GM21825 (cell line): ENCODE data around the gene LIMS1.
A peak's percentile ranks its signal among the peaks of the same experiment; 100 is the strongest.
"Not testable (repeated sequence)": the region's sequence is repeated elsewhere in the genome, so short reads cannot be mapped to it uniquely, and the experiment has no call there.

Source experiments
- ATAC-seq: cut with Tn5 transposase; IDR thresholded peaks from one replicate; pipeline ENCODE4 v1.9.1; 2021; ENCODE audit warnings: mild to moderate bottlenecking, moderate library complexity; ENCODE audit not compliant: unreplicated experiment

LIMS1 gene

DNA sequence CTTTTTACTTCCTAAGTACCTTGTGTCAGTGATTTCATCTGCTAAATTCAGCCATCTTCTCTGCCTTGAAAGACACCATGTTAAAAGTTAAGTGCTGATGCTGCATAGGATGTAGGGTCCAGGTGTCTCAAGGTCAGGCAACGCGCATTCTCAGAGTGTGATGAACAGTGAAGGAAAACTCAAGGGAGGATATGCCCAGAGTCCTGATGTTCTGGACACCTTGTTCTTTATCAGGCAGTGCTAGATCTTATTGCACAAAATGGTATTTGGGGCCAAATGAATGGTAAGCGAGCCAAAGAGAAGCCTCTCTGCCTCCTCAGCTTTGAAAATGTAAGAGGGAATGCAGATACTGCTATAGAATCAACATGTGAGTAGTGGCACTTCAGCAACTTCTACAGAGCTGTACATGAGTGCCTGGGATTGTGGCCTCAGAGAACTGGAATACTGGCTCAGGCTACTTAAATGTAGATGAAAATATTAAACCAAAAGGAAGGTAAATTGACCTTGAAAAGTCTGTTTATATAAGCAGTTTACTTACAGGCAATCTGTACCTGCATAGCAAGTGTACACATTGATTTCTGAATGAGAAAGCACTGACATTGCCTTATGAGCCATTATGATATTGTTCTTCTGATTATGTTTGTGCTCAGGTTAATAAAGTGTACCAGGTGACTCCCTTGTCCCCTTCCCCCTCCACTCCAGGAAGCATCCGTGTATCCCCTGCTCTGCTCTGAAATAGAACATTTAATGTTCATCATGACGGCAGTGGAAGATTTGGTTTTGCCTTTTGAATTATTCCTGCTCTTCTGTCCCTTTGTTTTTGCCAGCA, 98.3 kb downstream of the LIMS1 start:
- no peak for ATAC-seq

DNA sequence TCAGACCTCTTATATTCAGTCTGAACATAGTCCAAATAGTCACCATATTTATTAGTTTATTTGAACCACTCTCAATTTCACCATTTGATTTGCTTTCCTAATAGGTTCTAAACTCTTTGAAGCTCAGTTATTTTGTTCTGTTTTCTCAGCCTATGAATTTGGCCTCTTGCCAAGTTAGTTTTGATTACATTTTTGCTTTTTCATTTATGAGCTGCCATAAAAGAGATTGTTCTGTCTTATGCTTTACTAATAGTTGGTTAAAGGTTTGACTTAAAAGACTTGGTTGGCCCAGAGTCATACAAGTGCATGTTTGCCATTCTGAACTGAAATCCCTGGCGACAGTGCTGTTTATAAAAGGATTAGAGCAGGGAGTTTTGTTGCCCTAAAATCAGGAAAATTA, 99.1 kb downstream of the LIMS1 start:
- no peak for ATAC-seq

DNA sequence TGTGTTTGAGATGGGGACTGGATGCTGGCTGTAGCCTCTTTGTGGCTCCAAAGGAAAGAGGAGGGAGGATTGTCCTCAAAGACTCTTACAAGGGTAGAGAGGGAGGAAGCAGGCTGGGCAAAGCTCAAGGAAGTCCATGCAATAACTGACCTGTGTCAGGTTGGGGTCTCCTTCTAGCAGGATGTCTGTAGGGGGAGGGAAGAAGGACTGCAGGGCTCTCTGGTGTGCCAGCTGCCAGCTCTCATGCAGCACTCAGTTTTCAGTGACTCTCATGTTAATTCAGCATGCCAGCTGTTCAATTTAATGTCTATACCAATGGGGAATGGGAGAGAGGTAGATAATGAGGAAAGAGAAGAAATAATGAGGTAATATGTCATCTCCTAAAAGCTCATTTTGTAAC, 99.7 kb downstream of the LIMS1 start:
- no peak for ATAC-seq

DNA sequence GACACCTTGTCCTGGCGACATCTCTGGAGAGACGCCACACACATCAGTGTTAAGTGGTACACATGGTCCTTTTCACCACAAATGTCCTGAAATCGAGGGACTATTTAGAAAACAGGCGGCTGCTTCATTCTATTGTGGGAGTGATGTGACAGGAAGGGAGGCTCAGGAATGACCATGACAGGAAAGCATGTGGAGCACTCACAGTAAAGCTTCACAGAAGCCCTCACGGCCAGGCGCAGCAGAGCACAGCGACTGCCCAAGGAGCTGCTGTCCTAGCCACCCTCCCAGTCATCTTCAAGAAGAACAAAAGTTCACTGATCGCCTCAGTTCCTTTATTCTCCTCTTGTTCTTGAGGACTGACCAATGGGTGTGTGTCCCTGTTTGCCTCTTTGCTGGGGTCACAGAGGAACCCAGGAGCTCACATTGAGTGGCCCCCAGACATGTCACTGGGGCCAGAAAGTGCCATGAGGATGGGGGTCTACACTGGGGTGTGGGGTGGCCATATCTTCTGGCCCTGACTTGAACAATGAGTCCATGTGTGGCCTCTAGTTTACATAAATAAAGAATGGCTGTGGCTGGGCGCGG, 100.4 kb downstream of the LIMS1 start:
- ATAC-seq: no peak

DNA sequence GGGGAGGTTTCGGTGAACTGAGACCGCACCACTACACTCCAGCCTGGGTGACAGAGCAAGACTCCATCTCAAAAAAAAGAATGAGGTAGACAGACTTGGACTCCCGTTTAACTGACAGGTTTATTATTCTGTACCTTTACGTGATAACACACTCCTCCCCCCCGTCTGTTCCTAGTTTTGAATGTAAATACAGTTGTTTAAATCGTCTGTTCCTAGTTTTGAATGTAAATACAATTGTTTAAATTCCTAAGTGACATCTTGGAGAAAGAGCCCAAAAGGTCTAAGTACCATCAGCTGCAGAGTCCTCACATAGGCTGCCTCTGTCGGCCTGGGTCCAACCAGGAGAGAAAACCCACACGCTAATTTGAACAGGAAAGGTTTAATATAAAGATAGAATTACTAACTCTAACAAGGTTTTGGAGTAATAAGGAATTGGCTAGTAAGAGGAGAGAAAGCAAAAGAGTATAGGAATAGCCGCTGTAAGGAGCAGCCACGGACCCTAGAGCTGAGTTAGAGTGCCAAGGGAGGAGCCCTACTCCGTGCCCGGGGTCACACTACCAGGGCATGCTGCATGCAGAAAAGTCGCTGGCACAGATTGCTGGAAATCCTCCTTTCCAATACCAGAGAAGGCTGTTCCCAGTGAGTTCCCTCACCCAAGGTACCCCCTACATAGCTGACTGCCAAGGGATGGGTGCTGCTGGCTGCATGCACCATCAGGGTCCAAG, 101.5 kb downstream of the LIMS1 start:
- ATAC-seq: no peak

DNA sequence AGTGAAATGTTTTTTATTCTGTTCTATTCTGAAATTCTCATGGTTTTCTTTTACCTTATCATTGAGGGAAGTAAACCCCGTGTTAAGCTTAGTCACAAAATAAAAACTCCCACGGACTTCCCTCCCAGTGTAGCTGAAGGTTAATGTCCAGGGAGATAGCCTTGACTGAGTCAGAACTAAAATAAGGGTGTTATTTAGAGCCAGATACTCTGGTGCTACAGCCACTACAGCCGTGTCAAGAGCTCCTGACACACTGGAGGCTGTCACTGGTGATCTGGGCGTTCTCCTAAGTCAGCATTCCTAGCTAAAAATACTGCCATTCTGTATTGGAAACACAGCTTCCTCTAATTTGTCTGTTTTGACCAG, 103.0 kb downstream of the LIMS1 start:
- no peak for ATAC-seq

DNA sequence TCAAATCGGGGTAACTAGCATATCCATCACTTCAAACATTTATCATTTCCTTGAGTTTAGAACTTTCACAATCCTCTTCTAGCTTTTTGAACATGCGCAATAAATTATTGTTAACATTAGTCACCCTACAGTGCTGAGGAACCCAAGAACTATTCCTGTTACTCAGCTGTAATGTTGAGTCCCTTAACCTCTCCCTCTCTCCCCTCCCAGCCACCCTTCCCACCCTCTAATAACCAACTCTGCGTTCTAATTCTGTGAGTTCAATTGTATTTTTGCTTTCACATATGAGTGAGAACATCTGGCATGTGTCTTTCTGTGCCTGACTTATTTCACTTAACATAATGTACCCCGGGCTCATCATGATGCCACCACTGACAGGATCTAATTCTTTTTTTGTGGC, 106.5 kb downstream of the LIMS1 start:
- ATAC-seq: no peak

DNA sequence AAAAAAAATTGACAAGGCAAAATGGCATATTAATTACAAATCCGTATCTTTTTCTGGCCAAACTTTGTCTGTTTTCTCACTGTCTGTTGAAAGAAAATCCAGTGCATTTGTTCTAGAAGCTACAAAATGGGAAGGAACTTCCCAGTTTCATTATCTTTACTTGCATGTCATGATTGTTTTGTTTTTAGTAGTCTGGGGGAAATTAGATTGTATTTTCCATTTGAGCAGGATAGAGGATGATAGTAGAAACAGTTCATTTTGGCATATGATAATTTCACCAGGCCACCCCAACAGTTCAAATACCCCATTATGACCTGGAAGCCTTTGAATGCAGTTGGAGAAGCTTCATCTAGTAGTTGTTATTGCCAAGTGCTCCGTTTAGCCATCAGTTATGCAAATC, 107.5 kb downstream of the LIMS1 start:
- ATAC-seq: no peak

DNA sequence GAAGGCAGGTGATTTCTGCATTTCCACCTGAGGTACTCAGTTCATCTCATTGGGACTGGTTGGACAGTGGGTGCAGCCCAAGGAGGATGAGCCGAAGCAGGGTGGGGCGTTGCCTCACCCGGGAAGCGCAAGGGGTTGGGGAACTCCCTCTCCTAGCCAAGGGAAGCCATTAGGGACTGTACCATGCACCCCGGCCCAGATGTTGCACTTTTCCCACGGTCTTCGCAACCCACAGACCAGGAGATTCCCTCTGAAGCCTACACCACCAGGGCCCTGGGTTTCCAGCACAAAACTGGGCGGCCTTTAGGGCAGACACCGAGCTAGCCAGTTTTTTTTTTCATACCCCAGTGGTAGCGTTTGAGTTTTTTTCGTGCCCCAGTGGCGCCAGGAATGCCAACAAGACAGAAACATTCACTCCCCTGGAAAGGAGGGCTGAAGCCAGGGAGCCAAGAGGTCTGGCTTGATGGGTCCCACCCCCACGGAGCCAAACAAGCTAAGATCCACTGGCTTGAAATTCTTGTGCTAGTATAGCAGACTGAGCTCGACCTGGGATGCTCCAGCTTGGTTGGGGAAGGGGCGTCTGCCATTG, 109.1 kb downstream of the LIMS1 start:
- no peak for ATAC-seq

DNA sequence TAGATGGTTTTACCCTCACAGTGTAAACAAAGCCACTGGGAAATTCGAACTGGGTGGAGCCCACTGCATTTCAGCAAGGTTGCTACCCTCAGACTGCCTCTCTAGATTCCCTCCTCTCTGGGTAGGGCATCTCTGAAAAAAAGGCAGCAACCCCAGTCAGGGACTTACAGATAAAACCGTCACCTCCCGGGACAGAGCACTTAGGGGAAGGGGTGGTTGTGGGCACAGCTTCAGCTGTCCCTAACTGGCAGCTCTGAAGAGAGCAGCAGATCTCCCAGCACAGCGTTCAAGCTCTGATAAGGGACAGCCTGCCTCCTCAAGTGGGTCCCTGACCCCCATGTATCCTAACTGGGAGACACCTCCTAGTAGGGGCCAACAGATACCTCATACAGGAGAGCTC, 109.6 kb downstream of the LIMS1 start:
- ATAC-seq: not testable (repeated sequence)

DNA sequence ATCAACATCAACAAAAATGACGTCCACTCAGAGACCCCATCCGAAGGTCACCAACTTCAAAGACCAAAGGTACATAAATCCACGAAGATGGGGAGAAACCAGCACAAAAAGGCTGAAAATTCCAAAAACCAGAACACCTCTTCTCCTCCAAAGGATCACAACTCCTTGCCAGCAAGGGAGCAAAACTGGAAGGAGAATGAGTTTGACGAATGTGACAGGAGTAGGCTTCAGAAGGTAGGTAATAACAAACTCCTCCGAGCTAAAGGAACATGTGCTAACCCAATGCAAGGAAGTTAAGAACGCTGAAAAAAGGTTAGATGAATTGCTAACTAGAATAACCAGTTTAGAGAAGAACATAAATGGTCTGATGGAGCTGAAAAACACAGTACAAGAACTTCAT, 110.2 kb downstream of the LIMS1 start:
- ATAC-seq: not testable (repeated sequence)

DNA sequence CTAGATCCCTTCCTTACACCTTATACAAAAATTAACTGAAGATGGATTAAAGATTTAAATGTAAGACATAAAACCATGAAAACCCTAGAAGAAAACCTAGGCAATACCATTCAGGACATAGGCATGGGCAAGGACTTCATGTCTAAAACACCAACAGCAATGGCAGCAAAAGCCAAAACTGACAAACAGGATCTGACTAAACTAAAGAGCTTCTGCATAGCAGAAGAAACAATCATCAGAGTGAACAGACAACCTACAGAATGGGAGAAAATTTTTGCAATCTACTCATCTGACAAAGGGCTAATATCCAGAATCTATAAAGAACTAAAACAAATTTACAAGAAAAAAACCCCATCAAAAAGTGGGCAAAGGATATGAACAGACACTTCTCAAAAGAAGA, 114.5 kb downstream of the LIMS1 start:
- ATAC-seq: not testable (repeated sequence)

DNA sequence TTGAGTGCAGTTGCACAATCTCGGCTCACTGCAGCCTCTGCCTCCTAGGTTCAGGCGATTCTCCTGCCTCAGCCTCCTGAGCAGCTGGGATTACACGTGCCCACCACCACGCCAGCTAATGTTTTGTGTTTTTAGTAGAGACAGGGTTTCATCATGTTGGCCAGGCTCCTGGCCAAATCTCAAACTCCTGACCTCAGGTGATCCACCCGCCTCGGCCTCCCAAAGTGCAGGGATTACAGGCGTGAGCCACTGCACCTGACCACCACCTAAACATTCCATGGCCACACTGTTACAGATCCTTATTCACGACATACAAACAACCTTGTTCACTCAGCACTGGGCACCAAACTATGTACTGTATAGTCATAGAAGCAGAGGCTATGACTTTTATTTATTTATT, 116.2 kb downstream of the LIMS1 start:
- ATAC-seq: not testable (repeated sequence)

DNA sequence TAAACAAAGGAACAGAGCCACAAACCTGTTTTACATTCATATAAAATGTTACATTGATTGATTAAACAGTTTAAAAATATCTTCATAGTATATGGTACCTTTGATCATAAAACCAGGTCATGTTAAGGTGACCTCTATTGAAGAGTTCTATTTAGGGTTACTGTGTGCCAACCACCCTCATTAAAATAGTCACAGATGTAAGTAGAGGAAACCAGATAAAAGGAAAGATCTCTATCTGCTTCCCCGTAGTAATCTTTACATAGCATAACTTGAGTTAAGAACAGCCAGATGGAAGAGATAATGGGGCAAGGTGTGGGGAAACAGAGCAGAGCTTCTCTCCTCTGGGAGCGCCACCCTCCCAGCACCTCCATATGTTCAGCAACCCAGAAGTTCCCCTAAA, 117.2 kb downstream of the LIMS1 start:
- not testable (repeated sequence) for ATAC-seq

DNA sequence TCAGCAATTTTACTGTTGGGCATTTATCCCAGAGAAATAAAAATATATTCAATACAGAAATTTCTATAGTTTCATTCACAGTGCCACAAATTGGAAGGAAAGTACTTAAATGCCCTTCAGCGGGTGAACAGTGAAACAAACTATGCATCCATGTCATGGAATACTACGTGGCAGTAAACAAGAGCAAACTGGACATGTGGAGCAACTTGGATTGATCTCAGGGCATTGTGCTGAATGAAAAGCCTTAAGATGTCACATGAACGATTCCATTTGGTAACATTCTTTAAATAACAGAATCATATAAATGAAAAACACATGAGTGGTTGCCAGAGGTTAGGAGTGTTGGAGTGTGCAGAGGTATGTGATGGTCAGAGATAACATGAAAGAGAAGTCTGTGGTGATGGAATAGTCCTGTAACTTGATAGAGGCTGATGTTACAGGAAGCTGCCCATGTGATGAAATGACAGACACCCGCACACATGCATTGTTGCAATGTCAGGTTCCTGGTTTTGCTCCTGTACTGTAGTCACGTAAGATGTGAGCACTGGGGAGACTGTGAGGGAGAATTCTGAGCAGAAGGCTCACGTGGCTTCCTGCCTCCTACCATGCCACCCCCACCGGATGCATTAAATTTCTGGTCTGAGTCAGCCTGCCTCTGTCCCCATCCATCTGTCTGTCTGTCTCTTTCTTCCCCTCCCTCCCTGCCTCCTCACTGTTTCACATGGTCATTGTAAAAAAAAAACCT, 118.1 kb downstream of the LIMS1 start:
- ATAC-seq: peak; percentile 94

DNA sequence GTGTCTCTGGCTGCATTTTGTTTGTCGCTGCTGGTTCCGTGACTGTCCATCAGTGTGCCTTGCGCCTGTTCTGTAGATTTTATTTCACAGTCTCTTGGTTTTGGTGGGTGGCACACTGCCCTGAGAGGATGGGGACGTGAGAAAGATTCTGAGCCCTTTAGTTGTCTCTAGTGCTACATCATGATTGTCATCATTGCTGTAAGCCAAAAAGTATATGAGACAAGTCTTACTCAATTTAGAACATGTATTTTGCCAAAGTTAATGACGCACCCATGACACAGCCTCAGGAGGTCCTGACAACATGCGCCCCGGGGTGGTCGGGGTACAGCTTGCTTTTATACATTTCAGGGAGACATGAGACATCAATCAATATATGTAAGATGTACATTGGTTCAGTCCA, 119.2 kb downstream of the LIMS1 start:
- not testable (repeated sequence) for ATAC-seq

DNA sequence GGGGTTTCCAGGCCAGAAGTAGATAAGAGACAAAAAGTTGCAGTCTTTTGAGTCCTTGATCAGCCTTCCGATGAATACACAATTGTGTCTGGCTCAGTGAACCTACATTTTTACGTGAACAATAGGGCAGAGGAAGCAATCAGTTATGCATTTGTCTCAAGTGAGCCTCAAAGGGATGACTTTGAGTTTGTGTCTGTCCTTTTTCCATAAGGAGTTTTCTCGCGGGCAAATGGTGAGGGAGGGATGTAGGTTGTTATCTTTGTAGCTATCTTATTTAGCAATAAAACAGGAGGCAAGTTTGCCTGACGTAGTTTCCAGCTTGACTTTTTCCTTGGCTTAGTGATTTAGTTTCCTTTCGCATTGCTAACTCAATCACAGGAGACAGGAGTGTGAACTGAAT, 119.6 kb downstream of the LIMS1 start:
- ATAC-seq: not testable (repeated sequence)

DNA sequence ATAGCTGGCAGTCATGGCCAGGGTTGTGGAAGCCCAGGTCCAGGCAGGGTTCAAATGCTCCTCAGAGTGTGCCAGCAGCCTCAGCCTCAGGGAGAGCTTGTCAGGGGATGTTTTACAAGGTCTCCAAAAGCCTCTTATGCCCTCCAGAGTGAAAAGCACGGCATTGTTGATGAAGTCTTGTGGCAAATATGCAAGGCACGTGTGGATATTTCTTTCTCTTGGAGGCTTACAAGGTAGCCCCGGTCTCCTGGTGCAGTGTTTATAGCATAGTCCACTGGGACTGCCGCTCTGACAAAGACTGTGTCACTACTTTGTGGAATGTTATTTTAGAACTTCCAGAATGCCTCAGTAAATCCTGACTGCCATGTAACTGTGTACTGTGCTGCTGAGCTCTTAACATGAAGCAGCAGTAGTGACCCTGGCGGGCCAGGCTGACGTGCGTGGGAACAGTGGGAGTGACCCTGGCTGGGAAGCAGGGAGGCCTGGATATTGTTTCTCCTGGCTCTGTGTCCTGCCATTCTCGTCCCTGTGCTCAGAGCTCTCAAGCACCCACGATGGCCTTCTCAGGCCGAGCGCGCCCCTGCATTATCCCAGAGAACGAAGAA, 120.4 kb downstream of the LIMS1 start:
- not testable (repeated sequence) for ATAC-seq

DNA sequence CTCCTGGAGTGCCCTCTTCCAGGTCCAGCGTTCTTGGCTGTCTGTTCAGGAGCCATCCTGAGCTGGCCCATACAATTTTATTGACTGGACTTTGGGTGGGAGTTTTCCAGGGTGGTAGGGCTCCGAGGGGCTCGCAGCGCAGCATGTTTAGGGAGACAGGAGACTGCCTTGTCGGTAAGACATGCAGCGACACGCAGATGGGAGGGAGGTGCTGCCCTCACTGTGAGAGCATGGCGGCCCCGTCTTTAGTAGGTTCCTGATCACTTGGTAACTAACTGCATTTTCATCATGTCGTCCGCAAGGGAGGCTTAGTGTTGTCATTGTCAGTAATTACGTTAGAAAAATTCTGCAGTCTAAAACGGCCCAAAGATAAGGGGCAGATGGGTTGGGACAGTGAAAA, 121.0 kb downstream of the LIMS1 start:
- ATAC-seq: not testable (repeated sequence)

DNA sequence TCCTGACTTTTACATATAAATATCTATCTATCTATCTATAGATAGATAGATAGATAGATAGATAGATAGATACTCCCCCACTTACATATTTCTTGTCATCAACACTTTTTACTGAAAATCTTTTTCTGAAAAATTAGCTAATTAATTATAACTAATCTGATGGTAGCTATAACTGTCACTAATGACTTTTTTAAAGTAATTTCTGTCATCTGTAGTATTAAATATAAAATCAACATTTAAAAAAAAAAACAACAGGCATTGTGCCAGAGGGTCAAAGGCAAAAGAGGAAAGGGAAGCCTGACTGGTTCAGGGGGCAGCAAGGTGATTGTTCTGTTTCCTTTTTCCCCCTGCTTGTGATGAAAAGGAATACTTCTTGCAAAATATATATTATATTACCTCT, 122.0 kb downstream of the LIMS1 start:
- not testable (repeated sequence) for ATAC-seq
